ENCODE measurements around the gene LARP1.

Gene LARP1

DNA sequence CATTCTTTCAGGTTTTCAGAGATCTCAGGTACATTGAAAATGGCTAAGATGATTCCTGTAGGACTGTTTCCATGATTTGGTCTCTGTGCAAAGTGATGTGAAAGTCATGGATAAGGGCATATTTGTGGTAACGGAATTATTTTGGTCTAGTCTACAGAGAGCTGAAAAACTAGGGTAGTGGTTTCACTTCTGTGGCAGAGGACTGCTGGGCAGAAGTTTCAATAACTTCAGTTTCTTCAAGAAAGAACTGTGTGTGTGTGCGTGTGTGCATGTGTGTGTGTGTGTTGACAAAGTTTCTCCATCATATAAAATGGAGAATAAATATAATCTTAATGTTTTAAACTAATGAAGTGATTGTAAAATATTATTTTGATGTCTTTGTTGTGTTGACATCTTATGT is 107.6 kb downstream of the LARP1 start:
- no peak for DNase-seq

DNA sequence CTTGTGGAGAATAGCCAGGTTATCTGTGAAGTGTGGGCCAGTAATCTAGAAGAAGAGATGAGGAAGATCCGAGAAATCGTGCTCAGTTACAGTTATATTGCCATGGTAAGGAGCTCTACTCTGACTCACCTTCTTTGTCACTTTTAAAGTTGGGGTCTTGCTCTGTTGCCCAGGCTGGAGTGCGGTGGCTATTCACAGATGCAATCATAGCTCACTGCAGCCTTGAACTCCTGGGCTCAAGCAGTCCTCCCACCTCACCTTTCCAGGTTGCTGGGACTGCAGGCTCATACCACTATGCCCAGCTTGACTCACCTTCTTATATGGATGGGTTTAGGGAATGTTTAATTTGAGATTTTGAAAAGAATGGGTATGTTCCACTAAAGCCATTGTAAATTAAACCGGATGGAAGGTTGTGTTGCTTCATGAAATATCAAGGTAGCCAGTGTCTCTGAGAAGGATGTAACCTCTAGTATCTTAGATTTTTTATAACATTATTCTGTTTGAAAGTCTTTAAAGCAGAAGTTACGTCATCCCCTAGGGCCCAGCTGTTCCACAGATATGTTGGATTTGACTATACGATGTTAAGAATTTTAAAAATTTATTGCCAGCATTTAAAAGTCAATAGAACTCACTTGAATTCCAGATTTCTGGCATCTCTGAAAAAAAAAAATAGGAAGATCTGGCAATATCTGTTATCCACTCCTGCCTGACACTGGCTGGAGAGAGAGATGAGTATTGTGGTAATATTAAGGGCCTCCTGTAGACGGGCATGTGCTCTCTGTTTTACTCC is 108.3 kb downstream of the LARP1 start:
- DNase-seq, result no peak

DNA sequence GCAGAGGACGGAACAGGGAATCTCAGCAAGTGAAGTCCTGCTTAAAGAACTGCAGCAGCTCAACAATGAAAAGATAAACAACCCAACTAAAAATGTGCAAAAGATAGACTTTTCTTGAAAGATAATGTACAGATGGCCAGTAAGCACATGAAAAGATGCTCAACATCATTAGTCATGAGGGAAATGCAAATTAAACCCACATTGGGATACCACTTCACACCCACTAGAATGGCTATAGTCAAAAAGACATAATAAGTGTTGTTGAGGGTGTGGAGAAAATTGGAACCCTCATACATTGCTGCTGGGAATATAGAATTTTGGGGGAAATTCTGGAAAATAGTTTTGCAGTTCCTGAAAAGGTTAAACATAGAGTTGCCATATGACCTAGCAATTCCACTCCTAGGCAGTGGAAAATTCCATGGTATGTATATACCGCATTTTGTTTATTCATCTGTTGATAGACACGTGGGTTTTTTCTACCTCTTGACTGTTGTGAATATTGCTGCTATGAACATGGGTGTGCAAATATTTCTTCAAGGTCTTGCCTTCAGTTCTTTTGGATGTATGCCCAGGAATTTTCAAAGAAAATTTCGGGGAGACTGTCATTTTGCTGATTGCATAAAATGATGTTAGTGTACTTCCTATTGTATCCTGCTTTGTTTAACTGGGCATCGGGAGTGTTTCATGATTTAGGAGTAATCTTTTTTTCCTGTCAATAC is 110.4 kb downstream of the LARP1 start:
- DNase-seq, result no peak

DNA sequence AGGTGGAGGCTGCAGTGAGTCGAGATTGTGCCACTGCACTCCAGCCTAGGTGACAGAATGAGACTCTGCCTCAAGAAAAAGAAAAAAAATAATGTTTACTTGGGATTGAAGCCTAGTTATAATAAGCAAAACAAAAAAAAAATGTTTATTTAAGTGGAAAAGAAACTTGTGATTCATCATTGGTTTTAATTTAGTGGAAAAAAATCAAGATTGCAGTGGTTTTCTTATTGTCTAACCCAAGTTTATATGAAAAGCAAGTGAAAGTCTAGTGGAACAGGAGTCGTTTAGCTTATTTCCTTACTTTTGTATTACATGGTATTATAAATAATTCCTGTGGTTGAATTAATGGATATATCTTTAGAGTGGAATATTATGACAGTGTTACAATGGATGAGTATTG is 111.7 kb downstream of the LARP1 start:
- no peak for DNase-seq
